GM19324 (cell line): Measurements from ENCODE around the gene CCNF.

Experiments
- ATAC-seq: cut with Tn5 transposase; IDR thresholded peaks from one replicate; pipeline ENCODE4 v1.9.1; 2021; ENCODE audit warnings: mild to moderate bottlenecking, moderate library complexity; ENCODE audit not compliant: unreplicated experiment, low FRiP score

CCNF gene

DNA sequence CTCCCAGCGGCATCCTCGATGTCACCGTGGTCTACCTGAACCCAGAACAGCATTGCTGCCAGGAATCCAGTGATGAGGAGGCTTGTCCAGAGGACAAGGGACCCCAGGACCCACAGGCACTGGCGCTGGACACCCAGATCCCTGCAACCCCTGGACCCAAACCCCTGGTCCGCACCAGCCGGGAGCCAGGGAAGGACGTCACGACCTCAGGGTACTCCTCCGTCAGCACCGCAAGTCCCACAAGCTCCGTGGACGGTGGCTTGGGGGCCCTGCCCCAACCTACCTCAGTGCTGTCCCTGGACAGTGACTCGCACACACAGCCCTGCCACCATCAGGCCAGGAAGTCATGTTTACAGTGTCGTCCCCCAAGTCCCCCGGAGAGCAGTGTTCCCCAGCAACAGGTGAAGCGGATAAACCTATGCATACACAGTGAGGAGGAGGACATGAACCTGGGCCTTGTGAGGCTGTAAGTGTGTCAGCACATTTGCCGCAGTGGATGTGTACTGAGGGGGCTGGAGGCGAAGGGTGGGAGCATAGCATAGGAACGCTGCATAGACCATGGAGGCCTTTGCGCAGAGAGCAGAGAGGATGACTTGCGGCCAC lies 27.4 kb downstream of the CCNF start:
- ATAC-seq = no peak

DNA sequence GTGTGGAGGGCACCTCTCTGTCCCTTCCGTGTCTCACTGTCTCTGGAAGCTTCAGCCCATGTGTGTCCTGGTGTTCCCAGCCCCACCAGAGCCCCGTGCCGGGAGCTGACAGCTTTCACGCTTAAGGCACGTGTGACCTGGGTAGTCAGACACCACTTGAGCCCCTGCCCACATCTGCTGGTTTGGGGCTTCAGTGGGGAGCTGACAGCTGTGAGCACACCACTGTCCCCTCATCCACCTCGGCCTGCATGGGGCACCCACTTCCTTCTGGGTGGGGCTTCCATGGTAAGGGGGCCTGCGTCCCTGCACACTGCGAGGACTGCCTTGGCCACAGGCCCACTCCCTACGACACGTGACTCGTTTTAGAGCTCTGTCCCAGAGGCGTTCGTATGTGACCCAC lies 28.0 kb downstream of the CCNF start:
- no peak for ATAC-seq

DNA sequence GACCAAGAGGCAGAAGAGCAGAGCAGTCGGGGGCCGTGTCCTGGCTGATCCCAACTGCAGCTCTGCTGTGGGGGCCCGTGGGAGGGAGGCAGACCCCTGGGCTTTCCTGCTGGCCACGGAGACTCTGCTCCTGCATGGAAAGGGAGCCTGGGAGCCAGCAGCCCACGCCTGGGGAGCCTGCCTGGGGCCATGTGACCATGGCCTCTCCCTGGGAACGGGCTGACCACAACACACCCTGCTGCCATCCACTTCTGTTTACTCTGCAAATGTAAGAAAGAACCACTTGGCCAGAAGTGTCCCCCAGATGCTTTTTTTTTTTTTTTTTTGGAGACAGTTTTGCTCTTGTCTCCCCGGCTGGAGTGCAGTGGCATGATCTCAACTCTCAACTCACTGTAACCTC lies 28.7 kb downstream of the CCNF start:
- no peak for ATAC-seq

DNA sequence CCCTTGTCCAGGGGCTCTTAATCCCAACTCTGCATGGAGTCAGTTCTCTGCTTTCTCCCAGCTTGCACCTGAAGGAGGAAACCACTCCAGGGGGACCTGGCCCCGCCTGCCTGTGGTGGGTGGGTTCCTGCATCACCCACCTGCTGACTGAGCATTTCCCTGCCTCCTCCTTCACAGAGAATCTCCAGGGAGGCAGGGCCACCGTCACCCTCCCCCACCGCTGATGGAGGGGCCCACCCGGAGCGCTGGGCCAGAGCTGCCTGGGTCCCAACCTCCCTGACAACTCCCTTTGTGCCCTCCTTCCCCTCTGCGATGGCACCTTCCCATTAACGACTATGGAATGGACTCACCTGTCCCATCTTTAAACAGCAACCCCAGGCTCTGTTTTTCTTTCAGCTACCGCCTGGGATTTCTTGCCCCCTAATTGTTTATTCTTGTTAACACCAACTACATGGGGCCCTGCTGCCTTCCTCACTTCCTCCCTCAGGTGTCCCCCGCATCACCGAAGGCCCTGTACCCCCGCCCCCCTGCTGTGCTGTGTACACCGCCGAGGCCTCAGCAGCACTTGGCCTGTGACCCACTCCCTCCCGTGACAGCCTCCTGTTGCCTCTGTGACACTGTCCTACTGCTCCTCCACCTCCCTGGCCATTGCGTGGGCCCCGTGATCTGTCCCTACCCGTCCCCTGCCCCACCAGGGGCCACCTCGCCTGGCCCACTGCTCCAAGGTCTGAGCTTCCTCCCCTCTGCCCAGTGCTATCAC lies 29.8 kb downstream of the CCNF start:
- ATAC-seq = peak; percentile 3

DNA sequence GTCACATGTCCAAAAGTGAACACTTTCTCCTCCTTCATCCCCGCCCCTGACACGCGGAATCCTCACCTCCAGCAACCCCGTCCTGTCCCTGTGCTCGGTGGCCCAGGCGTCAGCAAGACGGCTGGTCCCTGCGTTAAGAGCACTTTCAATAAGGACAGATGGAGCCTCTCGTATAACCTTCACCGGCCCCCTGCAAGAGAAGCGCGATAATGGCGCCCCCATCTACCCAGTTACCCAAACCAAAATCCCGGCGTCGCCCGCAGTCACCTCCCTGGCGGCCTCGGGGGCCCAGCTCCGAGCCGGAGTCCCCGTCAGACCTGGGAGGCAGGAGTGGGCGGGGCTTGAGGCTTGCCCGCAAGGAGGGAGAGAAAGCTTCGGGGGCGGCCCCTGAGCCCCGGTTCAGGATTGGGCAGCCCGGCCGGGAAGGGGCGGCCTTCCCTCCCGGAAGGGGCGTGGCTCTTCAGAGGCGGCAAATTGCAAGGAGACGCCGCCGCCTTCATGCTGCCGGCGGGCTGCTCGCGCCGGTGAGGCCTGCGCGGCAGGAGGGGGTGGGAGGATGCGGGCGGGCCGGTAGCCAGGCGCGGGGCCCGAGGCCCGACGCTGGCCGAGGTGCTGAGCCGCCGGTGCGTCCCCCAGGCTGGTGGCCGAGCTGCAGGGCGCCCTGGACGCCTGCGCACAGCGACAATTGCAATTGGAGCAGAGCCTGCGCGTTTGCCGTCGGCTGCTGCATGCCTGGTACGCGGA lies 30.6 kb downstream of the CCNF start, which contains the start of gene TEDC2:
TSS of gene TEDC2 (plus strand) at position 463 of the 744 bp plus-strand sequence. CDS start at position 499, 36 bp downstream.
- peak; percentile 87 for ATAC-seq

DNA sequence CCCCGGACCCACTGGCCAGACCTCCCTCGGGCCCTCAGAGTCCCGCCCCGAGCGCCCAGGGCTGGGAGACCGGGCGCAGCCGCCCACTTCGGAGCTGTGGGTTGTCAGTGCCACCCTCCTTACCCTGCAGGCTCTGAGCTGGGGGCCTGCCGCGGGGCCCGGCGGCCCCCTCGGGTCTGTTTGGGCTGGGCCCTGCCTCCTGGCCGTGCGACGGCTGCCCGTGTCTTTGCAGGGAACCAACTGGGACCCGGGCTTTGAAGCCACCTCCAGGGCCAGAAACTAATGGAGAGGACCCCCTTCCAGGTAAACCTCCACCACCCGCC lies 31.1 kb downstream of the CCNF start:
- no peak for ATAC-seq

DNA sequence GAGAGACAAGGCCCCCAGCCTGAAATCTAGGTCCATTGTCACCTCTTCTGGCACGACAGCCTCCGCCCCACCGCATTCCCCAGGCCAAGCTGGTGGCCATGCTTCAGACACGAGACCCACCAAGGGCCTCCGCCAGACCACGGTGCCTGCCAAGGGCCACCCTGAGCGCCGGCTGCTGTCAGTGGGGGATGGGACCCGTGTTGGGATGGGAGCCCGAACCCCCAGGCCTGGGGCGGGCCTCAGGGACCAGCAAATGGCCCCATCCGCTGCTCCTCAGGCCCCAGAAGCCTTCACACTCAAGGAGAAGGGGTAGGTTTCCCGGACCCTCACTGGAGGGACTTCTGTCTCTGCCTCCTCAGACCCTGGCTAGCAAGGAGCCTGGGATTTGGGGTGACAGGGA lies 31.7 kb downstream of the CCNF start:
- ATAC-seq = no peak

DNA sequence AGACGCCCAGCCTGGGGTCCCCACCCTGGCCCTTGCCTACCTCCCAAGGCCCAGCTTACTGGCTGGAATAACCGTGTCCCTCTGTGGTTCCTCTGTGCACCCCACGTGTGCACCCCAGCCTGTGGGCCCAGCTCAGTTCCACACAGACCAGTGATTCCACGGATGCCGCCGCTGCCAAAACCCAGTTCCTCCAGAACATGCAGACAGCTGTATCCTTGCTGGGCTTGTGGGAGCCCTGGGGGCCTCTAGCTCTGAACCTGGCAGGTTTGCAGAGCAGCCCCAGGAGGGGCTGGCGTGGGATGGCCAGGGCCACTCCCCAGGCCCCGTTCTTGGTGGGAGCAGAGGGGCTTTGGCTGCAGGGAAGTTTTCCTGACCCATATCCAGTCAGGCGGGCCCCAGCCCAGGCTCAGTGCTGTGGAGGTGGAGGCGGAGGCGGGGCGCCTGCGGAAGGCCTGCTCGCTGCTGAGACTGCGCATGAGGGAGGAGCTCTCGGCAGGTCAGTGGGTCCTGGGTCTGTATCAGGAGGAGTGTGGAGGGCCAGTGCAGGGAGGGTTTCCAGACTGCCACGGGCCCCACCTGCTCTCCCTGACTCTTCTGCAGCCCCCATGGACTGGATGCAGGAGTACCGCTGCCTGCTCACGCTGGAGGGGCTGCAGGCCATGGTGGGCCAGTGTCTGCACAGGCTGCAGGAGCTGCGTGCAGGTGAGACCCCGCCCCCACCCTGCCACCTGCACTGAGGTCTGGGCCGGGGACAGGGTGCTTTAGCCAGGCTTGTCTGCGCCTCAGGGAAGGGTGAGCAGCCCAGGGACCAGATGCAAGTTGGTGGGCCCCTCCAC lies 33.0 kb downstream of the CCNF start:
- no peak for ATAC-seq

DNA sequence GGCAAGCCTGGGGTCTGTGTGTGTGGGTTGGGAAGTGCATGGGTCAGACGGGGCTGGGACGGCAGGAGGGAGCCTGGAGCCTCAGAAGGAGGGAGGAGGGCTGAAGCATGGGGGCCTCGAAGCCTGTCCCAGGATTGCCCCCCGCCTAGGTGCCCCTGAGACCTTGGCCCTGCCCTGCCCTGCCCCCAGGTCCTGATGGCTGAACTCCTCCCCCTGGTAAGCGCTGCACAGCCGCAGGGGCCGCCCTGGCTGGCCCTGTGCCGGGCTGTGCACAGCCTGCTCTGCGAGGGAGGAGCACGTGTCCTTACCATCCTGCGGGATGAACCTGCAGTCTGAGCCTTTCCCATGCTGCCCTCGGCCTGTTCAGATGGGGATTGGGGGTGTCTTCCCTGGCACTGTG lies 35.1 kb downstream of the CCNF start:
- ATAC-seq = no peak

DNA sequence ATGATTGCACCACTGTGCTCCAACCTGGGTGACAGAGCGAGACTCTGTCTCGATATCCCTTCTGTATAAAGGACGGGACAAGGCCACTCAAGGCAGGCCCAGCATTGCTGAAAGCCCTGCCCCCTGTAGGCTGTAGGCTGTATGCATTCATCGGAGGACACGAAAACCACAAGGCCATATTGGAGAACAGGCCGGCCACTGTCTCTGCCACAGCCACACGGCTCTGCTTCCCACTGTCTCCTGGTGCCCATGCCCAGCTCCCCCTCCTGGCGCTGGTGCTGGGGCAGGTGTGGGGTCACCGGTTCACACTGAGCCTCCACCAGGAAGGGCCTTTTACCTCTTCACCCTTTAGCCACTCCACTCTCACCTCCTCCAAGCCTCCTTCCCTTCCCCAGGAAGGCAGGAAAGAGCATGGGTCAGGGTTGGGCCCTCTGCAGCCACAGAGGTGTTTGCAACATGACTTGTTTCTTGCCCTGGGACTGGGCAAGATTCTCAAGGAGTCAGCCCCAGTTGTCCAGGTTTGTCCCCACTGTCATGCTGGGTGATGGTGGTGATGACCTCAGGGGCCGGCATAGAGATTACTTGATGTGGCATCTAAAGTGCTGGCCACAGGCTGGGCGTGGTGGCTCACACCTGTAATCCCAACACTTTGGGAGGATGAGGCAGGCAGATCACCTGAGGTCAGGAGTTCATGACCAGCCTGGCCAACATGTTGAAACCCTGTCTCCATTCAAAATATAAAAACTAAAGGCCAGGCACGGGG lies 36.6 kb downstream of the CCNF start:
- ATAC-seq = no peak

DNA sequence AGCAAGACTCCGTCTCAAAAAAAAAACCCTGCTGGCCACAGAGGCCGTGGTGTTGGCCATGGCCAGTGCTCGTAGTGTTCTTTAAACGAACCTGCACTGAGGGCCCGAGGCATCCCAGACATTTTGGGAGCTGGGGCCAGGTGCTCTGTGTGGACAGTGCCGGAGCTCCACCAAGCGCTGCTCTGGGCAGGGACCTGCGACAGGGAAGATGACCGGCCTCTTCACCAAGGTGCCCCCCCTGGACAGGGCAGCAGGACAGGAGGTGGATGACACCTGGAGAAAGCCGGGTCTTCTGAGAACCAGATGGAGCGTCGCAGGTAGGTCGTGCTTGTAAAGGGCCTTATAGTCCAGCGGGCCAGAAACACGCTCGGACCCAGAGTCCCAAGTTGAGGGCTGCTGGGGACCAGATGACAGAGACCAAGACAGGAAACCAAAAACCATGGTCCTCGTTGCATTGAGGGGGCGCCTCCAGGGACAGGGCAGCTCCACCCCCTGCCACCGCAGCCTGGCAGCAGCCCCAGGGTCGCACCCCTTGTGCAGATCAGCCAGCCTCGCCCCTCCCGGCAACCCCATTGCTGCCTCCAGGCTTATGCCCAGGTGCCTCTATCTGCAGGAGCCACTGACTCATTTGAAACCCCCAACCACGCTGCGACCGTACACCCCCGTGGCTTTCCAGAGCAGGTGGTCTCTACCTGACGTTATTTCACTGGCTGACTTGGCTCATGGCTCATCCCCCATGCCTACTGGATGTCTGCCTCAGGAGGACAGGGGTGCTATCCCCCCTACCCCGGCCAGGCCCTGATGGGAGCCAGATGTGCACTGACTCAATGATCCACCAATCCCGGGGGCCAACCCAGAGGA lies 37.6 kb downstream of the CCNF start:
- ATAC-seq = no peak

DNA sequence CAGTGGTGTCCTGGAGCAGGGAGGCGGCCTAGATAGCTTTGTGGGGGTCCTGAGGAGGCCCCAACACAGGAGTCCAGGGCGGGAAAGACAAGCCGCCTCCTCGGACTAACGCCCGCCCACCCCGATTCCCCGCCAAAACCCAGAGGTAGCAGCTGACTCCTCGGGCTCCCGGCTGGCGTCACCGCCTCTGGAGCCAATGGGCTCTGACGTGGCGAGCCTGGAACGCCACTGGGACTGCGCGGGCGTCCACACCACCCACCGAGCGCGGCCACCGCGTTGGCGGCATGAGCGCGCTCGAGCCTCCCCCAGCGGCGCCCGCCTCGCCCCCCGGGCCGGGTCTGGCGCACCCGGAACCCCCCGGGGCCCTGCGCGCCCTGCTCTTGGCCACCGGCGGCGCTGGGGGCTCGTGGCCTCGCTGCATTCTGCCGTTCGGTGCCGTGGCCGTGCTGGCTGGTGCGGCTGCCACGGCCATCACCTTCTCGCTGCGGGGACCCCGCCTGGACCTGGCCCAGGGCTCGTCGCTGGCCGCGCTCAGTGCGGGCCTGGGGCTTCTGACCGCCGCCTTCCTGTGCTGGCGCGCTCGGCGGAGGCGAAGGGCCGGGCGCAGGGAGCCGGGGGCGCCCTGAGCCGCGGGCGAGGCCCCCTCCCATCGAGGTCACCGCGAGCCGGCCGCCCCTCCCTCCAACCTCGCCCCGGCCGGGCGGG lies 38.4 kb downstream of the CCNF start:
- ATAC-seq = no peak

DNA sequence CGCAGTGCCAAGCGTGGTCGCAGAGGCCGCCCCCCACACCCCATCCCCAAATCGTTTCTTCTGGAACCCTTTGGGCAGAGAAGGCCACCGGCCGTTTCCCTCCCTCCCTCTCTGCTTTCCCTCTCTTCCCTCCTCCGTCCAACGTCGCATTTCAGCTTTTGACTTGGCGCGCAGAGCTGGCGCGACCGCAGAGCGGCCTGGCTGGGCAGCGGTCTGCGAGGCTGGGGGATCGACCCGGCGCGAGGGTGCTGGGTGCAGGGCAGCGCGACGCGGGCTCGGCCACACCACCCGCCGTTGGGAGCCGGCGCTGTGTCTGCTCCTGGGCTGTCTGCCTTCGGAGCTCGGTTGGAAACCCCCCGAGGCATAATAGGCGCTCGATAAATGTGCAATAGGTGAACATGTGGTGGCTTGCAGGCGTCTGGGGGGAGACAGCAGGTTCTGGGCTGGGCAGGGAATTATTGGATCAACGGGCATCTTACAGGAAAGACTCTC lies 39.0 kb downstream of the CCNF start:
- no peak for ATAC-seq

DNA sequence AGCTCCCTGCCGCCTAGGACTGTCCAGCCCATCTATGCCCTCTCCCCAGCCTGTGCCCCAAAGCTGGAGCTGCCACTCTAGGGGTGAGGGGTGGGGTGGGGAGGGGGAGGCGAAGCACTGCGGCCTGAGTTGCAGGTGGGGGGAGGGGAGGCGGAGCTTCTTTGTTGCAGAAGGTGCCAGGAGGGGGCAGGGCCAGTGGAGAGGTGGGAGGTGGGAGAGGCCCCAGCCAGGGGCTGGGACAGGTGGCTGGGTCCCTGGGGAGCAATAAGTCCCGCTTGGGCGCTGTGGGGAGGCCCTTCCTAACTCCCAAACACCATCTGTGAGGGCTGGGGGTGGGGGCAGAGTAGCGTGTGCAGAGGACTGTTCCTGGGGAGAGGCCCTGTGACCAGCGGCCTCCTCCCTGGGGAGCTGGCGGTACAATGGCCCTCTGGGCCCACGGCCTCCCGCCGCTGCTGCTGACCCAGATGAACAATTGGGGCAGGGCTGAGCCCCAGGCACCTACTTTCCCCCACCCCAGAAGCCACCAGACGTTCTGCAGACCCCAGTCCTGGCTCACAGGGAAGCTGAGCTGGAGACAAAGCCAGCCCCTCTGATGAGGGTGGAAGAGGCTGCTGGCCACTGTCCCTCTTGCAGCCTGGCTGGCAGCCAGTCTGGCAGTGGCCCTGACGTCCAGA lies 39.6 kb downstream of the CCNF start:
- no peak for ATAC-seq

DNA sequence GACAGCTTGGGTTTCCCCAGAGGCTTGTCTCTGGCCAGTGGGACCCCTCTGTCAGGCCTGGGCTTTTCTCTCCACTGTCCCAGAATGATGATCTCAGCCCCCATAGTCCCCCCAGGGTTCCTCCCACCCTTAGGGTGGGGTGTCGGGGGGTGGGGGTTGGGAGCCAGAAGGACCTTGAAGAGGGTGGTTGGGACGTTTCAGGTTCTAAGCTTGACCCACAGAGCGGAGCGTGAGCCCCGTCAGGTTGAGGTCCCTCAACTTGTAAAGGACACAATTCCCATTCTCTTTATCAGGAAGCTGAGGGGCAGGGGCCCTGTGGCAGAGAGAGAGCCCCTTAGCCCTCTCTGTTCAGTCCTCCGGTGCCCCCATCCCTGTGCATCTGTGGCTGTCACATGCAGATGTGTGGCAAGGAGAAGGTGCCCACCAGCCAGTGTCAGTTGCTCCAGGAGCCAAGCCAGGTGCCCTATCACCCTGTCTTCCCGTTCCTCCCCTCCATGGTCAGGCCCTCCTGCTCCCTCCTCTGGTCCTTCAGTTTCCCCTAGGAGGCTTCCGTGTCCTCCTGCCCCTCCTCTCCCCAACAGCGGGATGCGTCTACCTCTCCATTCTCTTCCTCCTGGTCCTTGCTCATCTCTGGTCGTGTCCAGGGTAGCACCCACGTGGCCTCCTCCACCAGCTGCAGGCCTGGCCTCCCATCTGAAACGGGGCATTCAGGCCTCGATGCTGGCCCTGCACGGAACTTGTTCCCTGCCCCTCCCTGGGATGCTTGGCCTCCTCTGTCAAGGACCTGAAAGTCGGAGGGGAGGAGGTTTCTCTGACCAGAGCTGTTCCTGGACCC lies 40.4 kb downstream of the CCNF start:
- no peak for ATAC-seq

DNA sequence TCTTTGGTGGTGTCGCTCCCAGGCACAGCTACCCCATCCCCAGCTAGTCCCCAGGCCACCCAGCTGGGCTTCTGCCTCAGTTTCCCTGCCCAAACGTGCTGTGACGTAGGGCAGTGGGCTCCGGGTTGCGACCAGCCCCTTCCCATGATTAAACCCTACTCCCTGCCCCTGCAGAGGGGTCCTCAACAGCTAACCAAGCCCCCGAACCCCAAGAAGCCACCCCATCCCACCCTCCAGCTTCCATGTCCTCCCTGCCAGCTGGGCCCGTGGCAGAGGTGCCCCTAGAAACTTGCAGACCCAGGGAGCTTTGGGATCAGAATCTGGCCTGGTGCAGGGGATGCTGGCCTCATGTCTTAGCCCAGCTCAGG lies 41.0 kb downstream of the CCNF start:
- ATAC-seq = no peak

DNA sequence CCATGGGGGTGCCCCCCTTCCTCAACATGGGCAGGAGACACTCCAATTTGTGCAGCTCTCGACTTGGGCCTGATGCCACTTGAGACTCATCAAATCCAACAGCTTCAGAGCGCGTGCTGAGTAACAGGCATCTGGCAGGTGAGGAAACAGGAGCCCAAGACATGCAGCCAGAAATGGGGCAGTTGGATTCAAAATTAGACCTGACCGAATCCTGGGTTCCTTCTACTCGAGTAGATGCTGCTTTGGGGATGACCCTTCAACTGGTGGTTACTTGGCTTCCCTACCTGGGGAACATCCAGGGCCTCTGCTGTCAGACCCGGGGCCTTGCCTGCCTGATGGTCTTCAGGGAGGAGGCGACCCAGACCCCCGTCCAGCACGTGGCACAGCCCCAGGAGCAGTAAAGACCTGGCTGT lies 41.4 kb downstream of the CCNF start:
- ATAC-seq = no peak
